SK-N-SH treated with all-trans-retinoic acid at 6 μM for 48 hours (cell line): ENCODE measurements around the gene PNMA8A.

Source experiments
- CREB5 ChIP-seq: fragments of 250-450 bp; sonication (Bioruptor Pico); IDR thresholded peaks from 2 replicates; pipeline ENCODE4 v1.5.1; 2020; ENCODE audit warnings: low read depth, mild to moderate bottlenecking, moderate library complexity
- ESRRG ChIP-seq: fragments of 250-450 bp; sonication (Bioruptor Pico); IDR thresholded peaks from 2 replicates; pipeline ENCODE4 v1.6.1; 2021; ENCODE audit warnings: mild to moderate bottlenecking
- GLIS3 ChIP-seq: fragments of 250-450 bp; sonication (Bioruptor Pico); IDR thresholded peaks from 2 replicates; pipeline ENCODE4 v1.5.0; 2020; ENCODE audit warnings: mild to moderate bottlenecking, moderate library complexity
- PATZ1 ChIP-seq: fragments of 250-450 bp; sonication (Bioruptor Pico); IDR thresholded peaks from 2 replicates; pipeline ENCODE4 v1.8.0; 2020; ENCODE audit warnings: mild to moderate bottlenecking, moderate library complexity, borderline replicate concordance
- PPARA ChIP-seq: fragments of 250-450 bp; sonication (Bioruptor Pico); IDR thresholded peaks from 2 replicates; pipeline ENCODE4 v1.5.0; 2020; ENCODE audit warnings: mild to moderate bottlenecking, borderline replicate concordance
- ZC3H10 ChIP-seq: fragments of 250-450 bp; sonication (Bioruptor Pico); IDR thresholded peaks from 2 replicates; pipeline ENCODE4 v1.5.1; 2021; ENCODE audit warnings: mild to moderate bottlenecking, moderate library complexity
- ZFP3 ChIP-seq: fragments of 250-450 bp; sonication (Bioruptor Pico); IDR thresholded peaks from 2 replicates; pipeline ENCODE4 v1.5.0; 2020; ENCODE audit warnings: mild to moderate bottlenecking, moderate library complexity
- ZFP30 ChIP-seq: fragments of 450-650 bp; formaldehyde crosslinking; IDR thresholded peaks from 2 replicates; pipeline ENCODE4 v1.5.0; 2022; ENCODE audit warnings: mild to moderate bottlenecking, moderate library complexity
- ZNF565 ChIP-seq: fragments of 450-650 bp; formaldehyde crosslinking; conservative IDR thresholded peaks from 2 replicates; pipeline ENCODE4 v1.5.0; 2020; ENCODE audit warnings: low read depth, mild to moderate bottlenecking, moderate library complexity
- ZNF70 ChIP-seq: fragments of 450-650 bp; formaldehyde crosslinking; IDR thresholded peaks from 2 replicates; pipeline ENCODE4 v1.5.0; 2020; ENCODE audit warnings: mild to moderate bottlenecking, moderate library complexity
- ZNF8 ChIP-seq: fragments of 450-650 bp; formaldehyde crosslinking; IDR thresholded peaks from 2 replicates; pipeline ENCODE4 v1.5.0; 2020; ENCODE audit warnings: mild to moderate bottlenecking, moderate library complexity
- TF ChIP-seq, protein P1 (sequence below): fragments of 250-450 bp; sonication (Bioruptor Pico); IDR thresholded peaks from 2 replicates; pipeline ENCODE4 v1.8.0; 2021; ENCODE audit warnings: low read depth, mild to moderate bottlenecking, moderate library complexity, borderline replicate concordance

- TF ChIP-seq ZFP3 (no peak), ZNF565 (CRISPR knock-in tag) (no peak), PATZ1 (CRISPR knock-in tag) (no peak), GLIS3 (CRISPR knock-in tag) (no peak), ZNF70 (CRISPR knock-in tag) (no peak), PPARA (CRISPR knock-in tag) (no peak), ZFP30 (CRISPR knock-in tag) (no peak), CREB5 (CRISPR knock-in tag) (no peak), ZNF8 (CRISPR knock-in tag) (no peak), ZC3H10 (CRISPR knock-in tag) (no peak), ESRRG (CRISPR knock-in tag) (no peak)
- TF ChIP-seq, protein P1, sequence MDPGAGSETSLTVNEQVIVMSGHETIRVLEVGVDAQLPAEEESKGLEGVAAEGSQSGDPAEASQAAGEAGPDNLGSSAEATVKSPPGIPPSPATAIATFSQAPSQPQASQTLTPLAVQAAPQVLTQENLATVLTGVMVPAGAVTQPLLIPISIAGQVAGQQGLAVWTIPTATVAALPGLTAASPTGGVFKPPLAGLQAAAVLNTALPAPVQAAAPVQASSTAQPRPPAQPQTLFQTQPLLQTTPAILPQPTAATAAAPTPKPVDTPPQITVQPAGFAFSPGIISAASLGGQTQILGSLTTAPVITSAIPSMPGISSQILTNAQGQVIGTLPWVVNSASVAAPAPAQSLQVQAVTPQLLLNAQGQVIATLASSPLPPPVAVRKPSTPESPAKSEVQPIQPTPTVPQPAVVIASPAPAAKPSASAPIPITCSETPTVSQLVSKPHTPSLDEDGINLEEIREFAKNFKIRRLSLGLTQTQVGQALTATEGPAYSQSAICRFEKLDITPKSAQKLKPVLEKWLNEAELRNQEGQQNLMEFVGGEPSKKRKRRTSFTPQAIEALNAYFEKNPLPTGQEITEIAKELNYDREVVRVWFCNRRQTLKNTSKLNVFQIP (CRISPR knock-in tag), result no peak
Measured at GRCh38 chr19:46497773-46498172, 26.4 kb upstream of the PNMA8A start.
